Measurements from ENCODE around the gene LRRFIP1.

LRRFIP1 gene

GRCh38 chr2:237708491-237708890, 81.1 kb downstream of the LRRFIP1 start:
- no peak for DNase-seq

DNA sequence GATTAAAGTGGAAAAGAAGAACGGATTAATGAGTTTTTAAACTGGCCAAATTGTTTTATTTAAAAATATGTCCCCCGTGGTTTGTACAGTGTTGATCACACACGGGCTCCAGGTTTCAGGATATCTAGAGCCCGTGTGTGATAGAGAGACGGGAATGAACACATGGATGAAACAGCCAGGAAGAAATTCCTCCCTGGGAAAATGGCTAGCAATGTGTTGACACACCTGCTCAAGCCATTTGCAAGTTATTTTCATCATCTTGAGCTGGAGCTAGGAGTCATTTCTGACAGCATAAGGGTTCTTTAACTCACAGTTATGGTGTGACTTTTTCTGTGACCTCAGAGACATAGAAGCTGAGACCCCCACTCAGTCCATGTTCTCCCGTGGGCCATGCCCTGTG, 81.6 kb downstream of the LRRFIP1 start:
- no peak for DNase-seq

- DNase-seq = no peak
These were observed 84.2 kb downstream of the LRRFIP1 start for GRCh38 chr2:237711458-237712150.

GRCh38 chr2:237712477-237713377, 85.3 kb downstream of the LRRFIP1 start:
- no peak for DNase-seq

GRCh38 chr2:237714690-237715458, 87.5 kb downstream of the LRRFIP1 start:
- DNase-seq = peak; percentile 47

- DNase-seq = no peak
These were observed 88.1 kb downstream of the LRRFIP1 start for GRCh38 chr2:237715459-237715947.

GRCh38 chr2:237716011-237716410, 88.6 kb downstream of the LRRFIP1 start:
- no peak for DNase-seq

- no peak for DNase-seq
These were observed 90.2 kb downstream of the LRRFIP1 start for GRCh38 chr2:237717366-237718276.

- DNase-seq = no peak
These were observed 90.9 kb downstream of the LRRFIP1 start for GRCh38 chr2:237718277-237718634.

DNA sequence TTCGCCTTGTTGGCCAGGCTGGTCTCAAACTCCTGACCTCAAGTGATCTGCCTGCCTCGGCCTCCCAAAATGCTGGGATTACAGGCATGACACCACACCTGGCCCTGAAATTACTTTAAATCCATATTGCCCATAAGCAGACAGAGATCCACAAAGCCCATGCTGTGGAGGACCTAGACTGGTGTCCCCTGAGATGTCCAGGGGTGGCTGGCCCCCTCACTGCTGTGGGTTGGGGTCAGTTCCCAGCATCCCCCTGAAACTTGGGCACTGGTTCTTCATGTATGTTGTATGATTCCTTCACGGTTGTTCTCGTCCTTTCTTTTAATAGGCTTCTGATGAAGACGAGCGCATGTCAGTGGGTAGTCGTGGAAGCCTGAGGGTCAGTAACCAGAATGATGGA, 93.1 kb downstream of the LRRFIP1 start:
- DNase-seq = no peak

DNA sequence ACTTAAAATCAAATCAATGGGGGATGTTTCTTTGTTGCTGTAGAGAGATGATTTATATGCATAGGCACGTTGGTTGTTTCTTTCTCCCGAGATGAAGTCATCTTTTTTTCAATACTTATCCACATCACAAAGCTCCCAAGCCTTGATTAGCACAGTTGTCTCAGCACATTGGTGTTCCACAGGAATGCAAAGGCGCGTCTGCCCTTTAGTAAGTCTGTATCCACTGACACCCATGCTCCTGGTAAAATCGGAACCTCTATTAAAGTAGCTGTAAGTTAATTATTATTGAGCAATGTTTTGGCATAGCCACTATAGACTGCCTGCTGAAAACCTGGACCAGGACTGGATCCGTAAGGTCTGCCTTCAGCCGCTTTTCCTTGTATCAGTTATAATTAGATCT, 93.6 kb downstream of the LRRFIP1 start:
- DNase-seq = peak; percentile 36

DNA sequence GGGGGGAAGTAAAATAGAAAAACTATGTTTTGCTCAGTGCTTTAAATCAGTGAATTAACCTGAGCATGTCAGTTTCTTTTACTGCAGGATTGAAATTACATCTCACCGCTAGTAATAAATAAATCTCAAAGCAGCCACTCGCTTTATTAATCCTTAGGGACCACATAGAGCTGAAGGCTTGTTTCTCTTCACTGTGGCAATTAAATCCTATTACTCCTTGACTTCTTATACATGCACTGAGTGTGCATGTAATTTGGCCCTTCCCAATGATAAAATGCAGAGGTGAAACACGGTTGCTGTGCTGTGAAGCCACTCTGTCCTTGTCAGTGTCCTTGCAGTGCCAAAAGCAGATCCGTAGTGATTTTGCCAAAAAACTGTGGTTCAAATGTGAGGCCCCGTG, 94.1 kb downstream of the LRRFIP1 start:
- no peak for DNase-seq

DNA sequence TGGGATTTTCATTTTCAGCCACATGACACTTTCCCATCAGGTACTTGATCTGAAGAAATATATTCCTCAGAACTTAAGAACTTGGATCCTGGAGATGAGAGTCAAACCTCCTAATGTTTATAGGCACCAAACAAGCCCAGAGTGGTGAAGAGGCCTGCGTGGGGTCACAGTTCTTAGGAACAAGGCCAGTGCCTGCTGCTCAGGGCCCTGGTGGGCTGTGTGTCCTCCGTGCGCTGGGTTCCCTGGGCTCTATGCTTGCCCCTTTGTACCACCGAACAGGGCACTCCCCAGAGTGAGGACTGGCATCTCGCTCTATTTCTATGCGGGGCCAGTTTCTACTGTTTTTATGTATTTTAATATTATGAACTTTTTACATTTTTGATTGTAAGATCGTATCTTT, 95.2 kb downstream of the LRRFIP1 start:
- DNase-seq = no peak

DNA sequence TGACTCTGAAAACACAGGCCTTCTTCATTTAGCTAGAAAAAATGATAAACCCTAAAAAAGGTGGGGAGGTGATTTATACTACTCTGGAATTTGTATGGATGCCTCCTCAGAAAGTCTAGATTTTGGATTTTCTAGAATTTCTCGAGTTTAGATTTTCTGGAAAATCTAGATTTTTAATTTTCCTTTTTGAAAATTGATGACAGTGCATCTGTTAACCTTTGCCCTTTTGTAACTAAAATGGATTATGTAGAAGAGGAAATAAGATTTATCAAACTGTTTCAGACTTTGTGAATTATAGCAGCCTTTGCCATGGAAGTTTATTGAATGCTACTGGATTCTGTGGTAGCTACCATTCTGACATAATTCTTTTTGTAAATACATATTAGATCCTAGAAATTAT, 95.6 kb downstream of the LRRFIP1 start:
- no peak for DNase-seq

- peak; percentile 82 for DNase-seq
These were observed 96.2 kb downstream of the LRRFIP1 start for GRCh38 chr2:237723602-237724001.

- no peak for DNase-seq
These were observed 97.6 kb downstream of the LRRFIP1 start for GRCh38 chr2:237724811-237725478.

DNA sequence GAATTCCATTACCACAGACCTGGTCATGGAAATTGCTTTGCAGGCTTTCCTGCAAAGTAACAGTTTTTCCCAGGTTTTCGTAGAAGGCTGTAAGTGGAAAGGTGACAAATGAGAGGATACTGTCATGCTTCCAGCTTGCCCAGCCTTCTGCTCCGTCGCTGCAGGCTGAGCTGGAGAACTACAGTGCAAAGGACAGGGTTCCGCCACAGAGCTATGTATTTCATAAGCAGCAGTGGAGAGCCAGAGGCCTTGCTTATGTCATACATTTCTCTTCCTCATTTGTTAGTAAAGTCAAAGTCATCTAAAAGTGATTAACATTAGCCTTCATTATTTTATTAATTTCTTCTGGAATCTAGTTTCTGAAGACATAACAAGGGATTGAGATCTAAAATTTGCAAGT, 98.3 kb downstream of the LRRFIP1 start:
- no peak for DNase-seq

- DNase-seq = peak; percentile 61
These were observed 99.0 kb downstream of the LRRFIP1 start for GRCh38 chr2:237726401-237726830.

DNA sequence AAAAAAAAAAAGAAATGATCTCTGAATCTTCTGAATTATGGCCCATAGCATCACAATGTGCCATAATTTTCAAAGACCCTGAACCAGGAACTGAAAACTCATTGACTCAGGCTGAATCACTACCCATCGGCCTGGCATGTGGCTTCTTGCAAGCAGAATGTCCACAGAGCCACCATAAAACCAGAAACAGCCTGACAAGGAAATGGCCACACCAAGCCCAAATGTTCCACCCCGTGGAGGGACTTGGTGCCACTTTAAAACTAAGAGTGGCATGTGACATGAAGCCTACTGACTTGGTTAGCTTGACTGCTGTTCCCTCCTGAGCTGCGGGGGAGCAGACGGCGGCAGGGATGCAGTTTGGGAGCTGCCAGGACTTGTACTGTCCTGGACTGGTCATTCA, 100.0 kb downstream of the LRRFIP1 start:
- DNase-seq = peak; percentile 49

DNA sequence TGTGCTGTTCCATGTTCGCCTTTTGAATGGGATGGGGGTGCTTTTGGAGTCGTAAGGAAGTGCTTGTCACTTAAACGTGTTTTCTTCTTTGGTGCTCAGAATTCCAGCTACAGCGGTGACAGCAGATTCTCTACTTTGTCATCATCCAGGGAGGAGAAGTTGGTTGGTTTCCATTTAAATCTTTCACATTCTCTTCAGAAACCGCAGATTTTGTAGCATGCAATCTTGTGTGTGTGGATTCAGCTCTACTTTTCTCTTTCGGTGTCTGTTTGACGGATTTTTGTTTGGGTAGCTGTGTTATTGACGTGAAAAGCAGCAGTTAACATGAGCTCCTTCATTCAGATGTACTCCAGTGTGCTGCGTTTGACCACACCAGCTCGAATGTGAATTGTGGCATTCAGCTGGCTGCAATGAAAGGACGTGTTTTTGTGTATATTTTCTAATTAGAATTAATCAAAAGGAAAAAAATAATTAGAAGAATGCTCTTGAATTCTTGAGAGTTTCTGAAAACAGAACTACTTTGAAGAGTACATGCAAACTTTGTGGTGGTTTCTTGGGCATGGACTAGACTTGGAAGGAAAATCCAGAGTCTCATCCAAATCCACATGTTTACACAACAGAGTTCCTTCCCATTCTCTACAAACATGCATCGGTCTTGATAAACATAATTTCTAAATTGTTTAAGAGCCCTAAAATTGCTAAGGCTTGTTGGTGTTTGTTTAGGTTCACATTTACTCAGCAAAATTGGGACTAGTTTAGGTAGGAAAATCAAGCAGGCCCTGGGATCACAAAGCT, 102.5 kb downstream of the LRRFIP1 start:
- DNase-seq = no peak

DNA sequence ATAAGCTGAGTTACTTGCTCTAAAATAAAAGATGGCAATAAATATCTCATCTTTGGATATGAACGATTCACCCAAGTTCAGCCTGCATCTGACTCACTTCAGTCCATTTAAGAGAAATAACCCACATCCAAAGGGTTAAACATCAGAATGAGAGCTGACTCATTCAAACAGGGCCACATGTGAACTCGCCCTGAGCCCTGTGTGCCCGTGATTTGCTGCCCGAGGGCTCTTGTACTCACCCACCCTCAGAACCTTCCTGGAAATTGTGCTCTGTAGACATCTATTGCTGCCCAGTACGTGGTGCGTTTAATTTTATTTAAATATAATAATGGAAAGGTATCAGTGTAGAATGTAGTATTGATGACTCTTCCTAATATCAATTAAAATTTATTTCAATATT, 104.3 kb downstream of the LRRFIP1 start:
- peak; percentile 71 for DNase-seq
